ENCODE measurements around the gene NAA40. TPM values are rescaled to one million over a fixed set of nuclear protein-coding genes. Genes with fewer than 3 reads are reported as not detected.
A peak's percentile ranks its signal among the peaks of the same experiment; 100 is the strongest.

Gene NAA40
- total and polyA plus RNA-seq, 2 of the 13 experiments (the other 11 are each of a cell fraction or from before 2014, with no cell fraction given) = 11.1 to 17.9 TPM

DNA sequence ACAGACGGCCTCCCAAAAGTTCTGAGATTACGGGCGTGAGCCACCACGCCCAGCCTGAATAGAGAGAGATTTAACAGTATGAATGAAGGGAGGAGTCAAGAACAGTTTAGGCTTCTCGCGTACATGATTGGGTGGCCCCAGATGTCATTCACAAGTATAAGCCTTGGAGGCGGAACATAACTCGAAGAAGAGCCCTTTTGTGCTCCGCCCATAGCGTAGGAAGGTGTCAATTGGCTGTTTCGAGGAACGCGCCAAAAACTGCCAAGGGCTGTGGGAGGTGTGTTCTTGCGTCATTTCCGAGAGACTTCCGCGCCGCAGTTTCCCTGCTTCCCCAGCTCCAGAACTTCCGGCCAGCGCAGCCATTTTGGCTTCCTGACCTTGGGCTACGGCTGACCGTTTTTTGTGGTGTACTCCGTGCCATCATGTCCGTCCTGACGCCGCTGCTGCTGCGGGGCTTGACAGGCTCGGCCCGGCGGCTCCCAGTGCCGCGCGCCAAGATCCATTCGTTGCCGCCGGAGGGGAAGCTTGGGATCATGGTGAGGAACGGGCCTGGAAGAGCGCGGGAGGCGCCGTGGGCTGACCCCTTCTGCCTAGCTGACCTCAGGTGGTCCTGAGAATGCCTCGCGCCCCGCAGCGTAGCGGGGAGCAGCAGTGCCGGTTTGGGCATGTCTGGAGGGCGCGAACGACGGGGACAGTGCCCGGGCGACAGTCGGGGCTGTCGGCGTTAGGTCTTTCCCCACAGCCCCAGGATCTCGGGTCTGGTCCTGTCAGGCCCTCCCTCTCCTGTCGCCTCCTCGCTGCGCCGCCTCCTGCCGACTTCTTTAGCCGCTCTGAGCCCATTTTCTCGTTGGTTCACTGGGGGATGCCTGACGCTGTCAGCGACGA, 35.7 kb downstream of the NAA40 start, which contains the start of gene COX8A (continued):
- TF ChIP-seq ZNF562 (CRISPR knock-in tag; IDR thresholded peaks at IDR 0.05; ENCODE audit: borderline replicate concordance) (no peak), THYN1 (CRISPR knock-in tag; IDR thresholded peaks at IDR 0.05; ENCODE audit: borderline replicate concordance, low read depth) (no peak), NKX3-1 (CRISPR knock-in tag; IDR thresholded peaks at IDR 0.05) (0 out of 2 replicates have a peak, but pooled peaks have one; percentile 4), SAFB2 (CRISPR knock-in tag; IDR thresholded peaks at IDR 0.05; ENCODE audit: borderline replicate concordance, low read depth) (no peak; the same call in 1 of the 2 replicates), ZNF781 (CRISPR knock-in tag; IDR thresholded peaks at IDR 0.05; ENCODE audit: borderline replicate concordance, not compliant biosample characterization) (peak; percentile 23), NFE2 (CRISPR knock-in tag; IDR thresholded peaks at IDR 0.05) (no peak), ZNF891 (CRISPR knock-in tag; IDR thresholded peaks at IDR 0.05) (peak; percentile 91), PAWR (CRISPR knock-in tag; IDR thresholded peaks at IDR 0.05; ENCODE audit: borderline replicate concordance) (no peak), FOXK2 (IDR thresholded peaks at IDR 0.05) (no peak), ZNF746 (CRISPR knock-in tag; IDR thresholded peaks at IDR 0.05) (peak; percentile 40; the same call in 1 of the 2 replicates), POLR2AphosphoS2 (IDR thresholded peaks at IDR 0.05; ENCODE audit: low read depth, low read length) (no peak)
- TF ChIP-seq, protein P1, sequence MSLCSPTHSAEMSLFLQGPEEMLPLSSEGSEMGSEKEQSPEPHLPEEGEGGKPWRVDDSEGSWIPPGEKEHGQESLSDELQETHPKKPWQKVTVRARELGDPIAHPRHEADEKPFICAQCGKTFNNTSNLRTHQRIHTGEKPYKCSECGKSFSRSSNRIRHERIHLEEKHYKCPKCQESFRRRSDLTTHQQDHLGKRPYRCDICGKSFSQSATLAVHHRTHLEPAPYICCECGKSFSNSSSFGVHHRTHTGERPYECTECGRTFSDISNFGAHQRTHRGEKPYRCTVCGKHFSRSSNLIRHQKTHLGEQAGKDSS (CRISPR knock-in tag; IDR thresholded peaks at IDR 0.05; ENCODE audit: borderline replicate concordance, low read depth) = no peak
- TF ChIP-seq, protein P2, sequence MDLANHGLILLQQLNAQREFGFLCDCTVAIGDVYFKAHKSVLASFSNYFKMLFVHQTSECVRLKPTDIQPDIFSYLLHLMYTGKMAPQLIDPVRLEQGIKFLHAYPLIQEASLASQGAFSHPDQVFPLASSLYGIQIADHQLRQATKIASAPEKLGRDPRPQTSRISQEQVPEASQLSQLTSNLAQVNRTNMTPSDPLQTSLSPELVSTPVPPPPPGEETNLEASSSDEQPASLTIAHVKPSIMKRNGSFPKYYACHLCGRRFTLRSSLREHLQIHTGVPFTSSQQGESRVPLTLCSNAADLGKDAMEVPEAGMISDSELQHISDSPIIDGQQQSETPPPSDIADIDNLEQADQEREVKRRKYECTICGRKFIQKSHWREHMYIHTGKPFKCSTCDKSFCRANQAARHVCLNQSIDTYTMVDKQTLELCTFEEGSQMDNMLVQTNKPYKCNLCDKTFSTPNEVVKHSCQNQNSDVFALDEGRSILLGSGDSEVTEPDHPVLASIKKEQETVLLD (CRISPR knock-in tag; IDR thresholded peaks at IDR 0.05; ENCODE audit: low read depth) = no peak
- TF ChIP-seq, protein P3, sequence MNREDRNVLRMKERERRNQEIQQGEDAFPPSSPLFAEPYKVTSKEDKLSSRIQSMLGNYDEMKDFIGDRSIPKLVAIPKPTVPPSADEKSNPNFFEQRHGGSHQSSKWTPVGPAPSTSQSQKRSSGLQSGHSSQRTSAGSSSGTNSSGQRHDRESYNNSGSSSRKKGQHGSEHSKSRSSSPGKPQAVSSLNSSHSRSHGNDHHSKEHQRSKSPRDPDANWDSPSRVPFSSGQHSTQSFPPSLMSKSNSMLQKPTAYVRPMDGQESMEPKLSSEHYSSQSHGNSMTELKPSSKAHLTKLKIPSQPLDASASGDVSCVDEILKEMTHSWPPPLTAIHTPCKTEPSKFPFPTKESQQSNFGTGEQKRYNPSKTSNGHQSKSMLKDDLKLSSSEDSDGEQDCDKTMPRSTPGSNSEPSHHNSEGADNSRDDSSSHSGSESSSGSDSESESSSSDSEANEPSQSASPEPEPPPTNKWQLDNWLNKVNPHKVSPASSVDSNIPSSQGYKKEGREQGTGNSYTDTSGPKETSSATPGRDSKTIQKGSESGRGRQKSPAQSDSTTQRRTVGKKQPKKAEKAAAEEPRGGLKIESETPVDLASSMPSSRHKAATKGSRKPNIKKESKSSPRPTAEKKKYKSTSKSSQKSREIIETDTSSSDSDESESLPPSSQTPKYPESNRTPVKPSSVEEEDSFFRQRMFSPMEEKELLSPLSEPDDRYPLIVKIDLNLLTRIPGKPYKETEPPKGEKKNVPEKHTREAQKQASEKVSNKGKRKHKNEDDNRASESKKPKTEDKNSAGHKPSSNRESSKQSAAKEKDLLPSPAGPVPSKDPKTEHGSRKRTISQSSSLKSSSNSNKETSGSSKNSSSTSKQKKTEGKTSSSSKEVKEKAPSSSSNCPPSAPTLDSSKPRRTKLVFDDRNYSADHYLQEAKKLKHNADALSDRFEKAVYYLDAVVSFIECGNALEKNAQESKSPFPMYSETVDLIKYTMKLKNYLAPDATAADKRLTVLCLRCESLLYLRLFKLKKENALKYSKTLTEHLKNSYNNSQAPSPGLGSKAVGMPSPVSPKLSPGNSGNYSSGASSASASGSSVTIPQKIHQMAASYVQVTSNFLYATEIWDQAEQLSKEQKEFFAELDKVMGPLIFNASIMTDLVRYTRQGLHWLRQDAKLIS (CRISPR knock-in tag; IDR thresholded peaks at IDR 0.05) = no peak
- TF ChIP-seq, protein P4, sequence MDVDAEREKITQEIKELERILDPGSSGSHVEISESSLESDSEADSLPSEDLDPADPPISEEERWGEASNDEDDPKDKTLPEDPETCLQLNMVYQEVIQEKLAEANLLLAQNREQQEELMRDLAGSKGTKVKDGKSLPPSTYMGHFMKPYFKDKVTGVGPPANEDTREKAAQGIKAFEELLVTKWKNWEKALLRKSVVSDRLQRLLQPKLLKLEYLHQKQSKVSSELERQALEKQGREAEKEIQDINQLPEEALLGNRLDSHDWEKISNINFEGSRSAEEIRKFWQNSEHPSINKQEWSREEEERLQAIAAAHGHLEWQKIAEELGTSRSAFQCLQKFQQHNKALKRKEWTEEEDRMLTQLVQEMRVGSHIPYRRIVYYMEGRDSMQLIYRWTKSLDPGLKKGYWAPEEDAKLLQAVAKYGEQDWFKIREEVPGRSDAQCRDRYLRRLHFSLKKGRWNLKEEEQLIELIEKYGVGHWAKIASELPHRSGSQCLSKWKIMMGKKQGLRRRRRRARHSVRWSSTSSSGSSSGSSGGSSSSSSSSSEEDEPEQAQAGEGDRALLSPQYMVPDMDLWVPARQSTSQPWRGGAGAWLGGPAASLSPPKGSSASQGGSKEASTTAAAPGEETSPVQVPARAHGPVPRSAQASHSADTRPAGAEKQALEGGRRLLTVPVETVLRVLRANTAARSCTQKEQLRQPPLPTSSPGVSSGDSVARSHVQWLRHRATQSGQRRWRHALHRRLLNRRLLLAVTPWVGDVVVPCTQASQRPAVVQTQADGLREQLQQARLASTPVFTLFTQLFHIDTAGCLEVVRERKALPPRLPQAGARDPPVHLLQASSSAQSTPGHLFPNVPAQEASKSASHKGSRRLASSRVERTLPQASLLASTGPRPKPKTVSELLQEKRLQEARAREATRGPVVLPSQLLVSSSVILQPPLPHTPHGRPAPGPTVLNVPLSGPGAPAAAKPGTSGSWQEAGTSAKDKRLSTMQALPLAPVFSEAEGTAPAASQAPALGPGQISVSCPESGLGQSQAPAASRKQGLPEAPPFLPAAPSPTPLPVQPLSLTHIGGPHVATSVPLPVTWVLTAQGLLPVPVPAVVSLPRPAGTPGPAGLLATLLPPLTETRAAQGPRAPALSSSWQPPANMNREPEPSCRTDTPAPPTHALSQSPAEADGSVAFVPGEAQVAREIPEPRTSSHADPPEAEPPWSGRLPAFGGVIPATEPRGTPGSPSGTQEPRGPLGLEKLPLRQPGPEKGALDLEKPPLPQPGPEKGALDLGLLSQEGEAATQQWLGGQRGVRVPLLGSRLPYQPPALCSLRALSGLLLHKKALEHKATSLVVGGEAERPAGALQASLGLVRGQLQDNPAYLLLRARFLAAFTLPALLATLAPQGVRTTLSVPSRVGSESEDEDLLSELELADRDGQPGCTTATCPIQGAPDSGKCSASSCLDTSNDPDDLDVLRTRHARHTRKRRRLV (CRISPR knock-in tag; IDR thresholded peaks at IDR 0.05) = no peak
